HEK293 (cell line): ENCODE results near the gene TAX1BP1.

ENCODE experiments used
- CTCF ChIA-PET: fragments of 350-600 bp; formaldehyde crosslinking; extraction: SDS; loops from one replicate; lab custom pipeline; 2021; ENCODE audit warnings: antibody characterized with exemption; lab: Yijun Ruan, JAX
- POLR2A ChIA-PET: fragments of 300-600 bp; formaldehyde crosslinking; extraction: SDS; loops from one replicate; lab custom pipeline; 2020; ENCODE audit warnings: antibody characterized with exemption, inconsistent platforms; lab: Yijun Ruan, JAX
- H3K27ac ChIP-seq: fragments of 200-500 bp; sonication (Bioruptor generic); 2 replicates; pipeline ENCODE4 v1.5.1; 2014; ENCODE audit warnings: low read depth, low read length, control low read depth, inconsistent platforms; ENCODE audit errors: extremely low read depth
- H3K36me3 ChIP-seq, 2 experiments: fragments of 200-500 bp in 1 of 2; sonication (Bioruptor generic) in 1 of 2; 1 replicate in 1 of 2; 2 replicates in 1 of 2; pipeline ENCODE4 v1.5.1; 2014 to 2017; ENCODE audit warnings: inconsistent platforms in 2 of 2, low read length in 2 of 2; ENCODE audit not compliant: control insufficient read depth in 2 of 2, insufficient read depth in 1 of 2
- H3K4me1 ChIP-seq: fragments of 200-500 bp; sonication (Bioruptor generic); 2 replicates; pipeline ENCODE4 v1.5.1; 2014; ENCODE audit warnings: mild to moderate bottlenecking, low read length, inconsistent platforms; ENCODE audit not compliant: control insufficient read depth, insufficient read depth
- H3K4me3 ChIP-seq: 2 replicates; pipeline ENCODE4 v1.5.1; 2011; ENCODE audit warnings: low read depth, mild to moderate bottlenecking, control low read depth, low read length, moderate library complexity
- H3K9me3 ChIP-seq: fragments of 200-500 bp; sonication (Bioruptor generic); 2 replicates; pipeline ENCODE4 v1.5.1; 2014; ENCODE audit warnings: low read depth, low read length, inconsistent platforms; ENCODE audit not compliant: control insufficient read depth, insufficient read depth
- BCL6B ChIP-seq: fragments of 450-650 bp; formaldehyde crosslinking; IDR thresholded peaks from 2 replicates; pipeline ENCODE4 v1.5.1; 2017; ENCODE audit warnings: missing biosample characterization, missing genetic modification characterization
- OSR2 ChIP-seq: fragments of 450-650 bp; formaldehyde crosslinking; IDR thresholded peaks from 2 replicates; pipeline ENCODE4 v1.5.1; 2016; ENCODE audit warnings: missing biosample characterization, missing genetic modification characterization
- PRDM4 ChIP-seq: fragments of 450-650 bp; formaldehyde crosslinking; IDR thresholded peaks from 2 replicates; pipeline ENCODE4 v1.5.1; 2017; ENCODE audit warnings: missing biosample characterization, missing genetic modification characterization
- SCRT2 ChIP-seq: fragments of 450-650 bp; formaldehyde crosslinking; IDR thresholded peaks from 2 replicates; pipeline ENCODE4 v1.5.1; 2016; ENCODE audit warnings: missing biosample characterization, missing genetic modification characterization
- ZBTB1 ChIP-seq: fragments of 450-650 bp; formaldehyde crosslinking; IDR thresholded peaks from 2 replicates; pipeline ENCODE4 v1.5.1; 2016; ENCODE audit warnings: missing biosample characterization, missing genetic modification characterization
- ZBTB44 ChIP-seq: fragments of 450-650 bp; IDR thresholded peaks from 2 replicates; pipeline ENCODE4 v1.5.1; 2018; ENCODE audit warnings: missing biosample characterization, mild to moderate bottlenecking, missing genetic modification characterization
- ZIC2 ChIP-seq: fragments of 450-650 bp; formaldehyde crosslinking; IDR thresholded peaks from 2 replicates; pipeline ENCODE4 v1.5.1; 2016; ENCODE audit warnings: missing biosample characterization, missing genetic modification characterization
- ZNF138 ChIP-seq: fragments of 450-650 bp; formaldehyde crosslinking; IDR thresholded peaks from 2 replicates; pipeline ENCODE4 v1.5.1; 2016; ENCODE audit warnings: missing biosample characterization, missing genetic modification characterization, borderline replicate concordance
- ZNF155 ChIP-seq: fragments of 450-650 bp; formaldehyde crosslinking; IDR thresholded peaks from 2 replicates; pipeline ENCODE4 v1.5.1; 2016; ENCODE audit warnings: missing biosample characterization, missing genetic modification characterization
- ZNF157 ChIP-seq: fragments of 450-650 bp; formaldehyde crosslinking; IDR thresholded peaks from 2 replicates; pipeline ENCODE4 v1.5.1; 2016; ENCODE audit warnings: missing biosample characterization, missing genetic modification characterization
- ZNF174 ChIP-seq: fragments of 450-650 bp; formaldehyde crosslinking; IDR thresholded peaks from 2 replicates; pipeline ENCODE4 v1.5.0; 2017; ENCODE audit warnings: missing biosample characterization, mild to moderate bottlenecking, missing genetic modification characterization
- ZNF239 ChIP-seq: fragments of 450-650 bp; formaldehyde crosslinking; IDR thresholded peaks from 2 replicates; pipeline ENCODE4 v1.5.1; 2016; ENCODE audit warnings: missing biosample characterization, missing genetic modification characterization
- ZNF292 ChIP-seq: fragments of 450-650 bp; formaldehyde crosslinking; IDR thresholded peaks from 2 replicates; pipeline ENCODE4 v1.5.1; 2016; ENCODE audit warnings: low read depth, missing biosample characterization, missing genetic modification characterization, borderline replicate concordance
- ZNF354C ChIP-seq: fragments of 450-650 bp; formaldehyde crosslinking; IDR thresholded peaks from 2 replicates; pipeline ENCODE4 v1.5.1; 2016; ENCODE audit warnings: missing biosample characterization, missing genetic modification characterization, low read depth, borderline replicate concordance
- ZNF501 ChIP-seq: fragments of 450-650 bp; formaldehyde crosslinking; IDR thresholded peaks from 2 replicates; pipeline ENCODE4 v1.5.1; 2016; ENCODE audit warnings: missing biosample characterization, missing genetic modification characterization
- ZNF544 ChIP-seq: fragments of 450-650 bp; formaldehyde crosslinking; IDR thresholded peaks from 2 replicates; pipeline ENCODE4 v1.5.0; 2017; ENCODE audit warnings: missing biosample characterization, missing genetic modification characterization
- ZNF610 ChIP-seq: fragments of 450-650 bp; formaldehyde crosslinking; IDR thresholded peaks from 2 replicates; pipeline ENCODE4 v1.5.1; 2016; ENCODE audit warnings: missing biosample characterization, missing genetic modification characterization, borderline replicate concordance
- ZNF707 ChIP-seq: fragments of 450-650 bp; formaldehyde crosslinking; IDR thresholded peaks from 2 replicates; pipeline ENCODE4 v1.5.1; 2016; ENCODE audit warnings: missing biosample characterization, missing genetic modification characterization
- ZNF785 ChIP-seq: fragments of 450-650 bp; formaldehyde crosslinking; IDR thresholded peaks from 2 replicates; pipeline ENCODE4 v1.5.1; 2016; ENCODE audit warnings: missing biosample characterization, missing genetic modification characterization

Gene TAX1BP1

GRCh38 chr7:27730112-27730511 is 9.8 kb upstream of the TAX1BP1 start (continued):
- no peak for TF ChIP-seq ZBTB44
- TF ChIP-seq, all 188 proteins: peak for 0

- CTCF ChIA-PET: no interaction called here
- H3K4me1 ChIP-seq: 0 out of 2 replicates have a peak, but pooled peaks cover 2% of the 10 kb centered on the region
- H3K36me3 ChIP-seq: no peaks in the 10 kb centered on the region
- H3K27ac ChIP-seq: no peak overlapping the region
- TF ChIP-seq SCRT2 (tag by site-specific recombination) (no peak), ZNF707 (tag by site-specific recombination) (no peak), ZBTB1 (tag by site-specific recombination) (no peak), OSR2 (tag by site-specific recombination) (no peak), ZNF501 (tag by site-specific recombination) (no peak), ZNF354C (tag by site-specific recombination) (no peak), ZNF157 (tag by site-specific recombination) (no peak), ZNF155 (tag by site-specific recombination) (no peak), ZIC2 (tag by site-specific recombination) (no peak), ZNF239 (tag by site-specific recombination) (no peak), PRDM4 (no peak), ZNF292 (no peak), ZNF138 (no peak)
- no peaks in the 10 kb centered on the region for H3K9me3 ChIP-seq
- POLR2A ChIA-PET: no interaction called here
- H3K4me3 ChIP-seq: no peak overlapping the region
Measured at GRCh38 chr7:27734583-27734982, 5.4 kb upstream of the TAX1BP1 start.

- H3K36me3 ChIP-seq: no peaks in the 10 kb centered on the region
Measured at GRCh38 chr7:27735165-27735564, 4.8 kb upstream of the TAX1BP1 start.

More at GRCh38 chr7:27735165-27735564, 4.8 kb upstream of the TAX1BP1 start:
- TF ChIP-seq ZNF785 (tag by site-specific recombination) (no peak), ZNF610 (tag by site-specific recombination) (no peak), BCL6B (tag by site-specific recombination) (no peak), ZNF544 (tag by site-specific recombination) (no peak), ZNF174 (tag by site-specific recombination) (no peak)
- Histone ChIP-seq H3K27ac (no peak overlapping the region), H3K4me1 (0 out of 2 replicates have a peak, but pooled peaks cover 2% of the 10 kb centered on the region), H3K9me3 (no peaks in the 10 kb centered on the region), H3K4me3 (no peak overlapping the region)
- CTCF ChIA-PET: interaction anchor here (1.0 kb wide), 1 partner anchor 1363 kb away, joined by 3 read pairs; no protein-coding TSS in a partner anchor
- POLR2A ChIA-PET: no interaction called here
